Breast epithelium (tissue), 4 donors: ENCODE data around the gene DNASE1. TPM values are rescaled to one million over a fixed set of nuclear protein-coding genes. Genes with fewer than 3 reads are reported as not detected.

Source experiments
- DNase-seq, 2 donors: peaks; one replicate each; pipeline ENCODE4 v3.0.0-alpha.2; 2019; ENCODE audit warnings: low spot score in 2 of 2
- H3K27ac ChIP-seq, 2 donors: fragments of 200-600 bp; sonication (generic) in 1 of 2; one replicate each; pipeline ENCODE4 v1.5.1; 2016 to 2019; ENCODE audit warnings: mild to moderate bottlenecking in 1 of 2
- H3K27me3 ChIP-seq, 2 donors: fragments of 200-600 bp; sonication (generic) in 1 of 2; one replicate each; pipeline versions ENCODE4 v1.5.1 to v1.6.0; 2017 to 2019; ENCODE audit warnings: control low read depth in 1 of 2, mild to moderate bottlenecking in 1 of 2
- H3K36me3 ChIP-seq: fragments of 200-600 bp; one replicate; pipeline ENCODE4 v1.5.1; 2019
- H3K4me1 ChIP-seq, 2 donors: fragments of 200-600 bp; sonication (generic); one replicate each; pipeline ENCODE4 v1.5.1; 2016 to 2019; ENCODE audit warnings: control low read depth in 1 of 2
- H3K4me3 ChIP-seq, 3 donors: fragments of 200-600 bp; sonication (generic); 1 replicate in 2 of 3; 2 replicates in 1 of 3; pipeline ENCODE4 v1.5.1; 2016 to 2019; ENCODE audit warnings: mild to moderate bottlenecking in 3 of 3, moderate library complexity in 2 of 3
- H3K9me3 ChIP-seq, 2 donors: fragments of 200-600 bp; sonication (generic) in 1 of 2; one replicate each; pipeline ENCODE4 v1.5.1; 2016 to 2019; ENCODE audit warnings: control low read depth in 1 of 2
- CTCF ChIP-seq, 3 donors: fragments of 450-650 bp; IDR thresholded peaks; one replicate each; pipeline ENCODE4 v1.5.1; 2016 to 2017; ENCODE audit warnings: antibody characterized with exemption in 3 of 3, mild to moderate bottlenecking in 3 of 3, moderate library complexity in 3 of 3
- POLR2A ChIP-seq: fragments of 450-650 bp; IDR thresholded peaks from one replicate; pipeline ENCODE4 v1.6.1; 2016; ENCODE audit warnings: antibody characterized with exemption, mild to moderate bottlenecking, moderate library complexity
- POLR2AphosphoS5 ChIP-seq, 3 donors: sonication (generic); formaldehyde crosslinking; IDR thresholded peaks; one replicate each; pipeline ENCODE4 v1.6.1; 2017; ENCODE audit warnings: antibody characterized with exemption in 3 of 3
- intact Hi-C: fragments of 100-400 bp; cut with DNase I; formaldehyde crosslinking; loops from one replicate; pipeline ENCODE4 v1.15.1; 2023; ENCODE audit warnings: low total_unique reads
- total RNA-seq, 3 donors: library from RNA; depleted of rRNA; stranded (reverse); fragments of >200 nt; gene quantifications; one replicate each; pipeline ENCODE4 v1.1.0, GENCODE V29; 2016

The DNASE1 gene
- total RNA-seq, 3 donors from 2014 or later = 15.8 to 30.0 (median 23.6) TPM

- no peak for TF ChIP-seq CTCF (IDR thresholded peaks at IDR 0.05)
- no peak for TF ChIP-seq POLR2A
- no peak for TF ChIP-seq POLR2AphosphoS5 (IDR thresholded peaks at IDR 0.05)
- Histone ChIP-seq H3K9me3 (no peaks in the 10 kb centered on the region), H3K4me3 (no peak overlapping the region), H3K4me1 (no peaks in the 10 kb centered on the region), H3K27ac (no peak overlapping the region), H3K36me3 (no peaks in the 10 kb centered on the region), H3K27me3 (no peaks in the 10 kb centered on the region)
- intact Hi-C loops = no loop called here
- DNase-seq = no peak
Observed at GRCh38 chr16:3618769-3619141, 35.7 kb upstream of the DNASE1 start.

- Histone ChIP-seq H3K9me3 (no peaks in the 10 kb centered on the region), H3K4me3 (no peak overlapping the region), H3K27ac (no peak overlapping the region), H3K36me3 (no peaks in the 10 kb centered on the region), H3K27me3 (no peaks in the 10 kb centered on the region), H3K4me1 (no peaks in the 10 kb centered on the region)
- DNase-seq = no peak
- intact Hi-C loops = no loop called here
- TF ChIP-seq POLR2A (no peak), POLR2AphosphoS5 (IDR thresholded peaks at IDR 0.05) (no peak), CTCF (IDR thresholded peaks at IDR 0.05) (no peak)
Observed at GRCh38 chr16:3623642-3624041, 30.8 kb upstream of the DNASE1 start.

GRCh38 chr16:3625331-3625730 lies 29.2 kb upstream of the DNASE1 start:
- H3K36me3 ChIP-seq = no peaks in the 10 kb centered on the region
- no peaks in the 10 kb centered on the region for H3K27me3 ChIP-seq
- no peak for DNase-seq
- H3K27ac ChIP-seq = no peak overlapping the region
- H3K4me3 ChIP-seq = no peak overlapping the region
- no peaks in the 10 kb centered on the region for H3K4me1 ChIP-seq
- H3K9me3 ChIP-seq = no peaks in the 10 kb centered on the region
- intact Hi-C loops = no loop called here
- TF ChIP-seq CTCF (IDR thresholded peaks at IDR 0.05) (no peak), POLR2A (no peak), POLR2AphosphoS5 (IDR thresholded peaks at IDR 0.05) (no peak)

- Histone ChIP-seq H3K27me3 (no peaks in the 10 kb centered on the region), H3K9me3 (no peaks in the 10 kb centered on the region), H3K36me3 (no peaks in the 10 kb centered on the region), H3K4me1 (no peaks in the 10 kb centered on the region), H3K27ac (no peak overlapping the region), H3K4me3 (no peak overlapping the region)
- TF ChIP-seq POLR2AphosphoS5 (IDR thresholded peaks at IDR 0.05) = no peak
- TF ChIP-seq POLR2A = no peak
- no peak for TF ChIP-seq CTCF (IDR thresholded peaks at IDR 0.05)
- intact Hi-C loops = no loop called here
- DNase-seq = no peak
Observed at GRCh38 chr16:3625911-3626732, 28.4 kb upstream of the DNASE1 start.

- no peak overlapping the region for H3K27ac ChIP-seq
- H3K4me1 ChIP-seq = no peaks in the 10 kb centered on the region
- no peaks in the 10 kb centered on the region for H3K9me3 ChIP-seq
- TF ChIP-seq POLR2AphosphoS5 (IDR thresholded peaks at IDR 0.05) = no peak
- no peak for TF ChIP-seq CTCF (IDR thresholded peaks at IDR 0.05)
- TF ChIP-seq POLR2A = no peak
- no peaks in the 10 kb centered on the region for H3K36me3 ChIP-seq
- DNase-seq = peak in 1 of 2 donors; percentile 10
- no peaks in the 10 kb centered on the region for H3K27me3 ChIP-seq
- no peak overlapping the region for H3K4me3 ChIP-seq
- intact Hi-C loops = no loop called here
Observed at GRCh38 chr16:3637371-3637923, 17.0 kb upstream of the DNASE1 start.
